ENCODE results near the gene FBXO11.

DNA sequence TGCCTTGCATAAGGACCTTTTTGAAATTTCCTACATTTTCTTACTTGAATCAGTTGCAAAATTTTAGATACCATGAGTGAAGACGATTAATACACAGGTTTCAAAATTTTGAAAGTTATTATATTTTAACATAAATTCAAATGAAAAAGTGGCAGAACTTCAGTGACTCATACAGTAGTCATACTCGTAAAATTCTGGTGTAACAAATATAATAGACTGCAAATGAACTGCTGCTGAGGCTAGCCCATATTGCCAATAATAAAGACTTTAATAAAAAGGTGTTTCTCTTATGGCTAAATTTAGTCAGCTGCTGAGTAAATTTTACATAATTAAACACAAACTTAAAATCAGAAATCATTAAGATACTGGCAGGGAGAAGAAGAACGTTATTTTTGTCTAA, 86.5 kb downstream of the FBXO11 start:
- TF ChIP-seq GATA2 (IDR thresholded peaks at IDR 0.05; ENCODE audit: low read depth, low read length), result no peak
- TF ChIP-seq GATA3 (IDR thresholded peaks at IDR 0.05; ENCODE audit: low read depth, low read length), result no peak

Measured in SH-SY5Y (cell line).